ENCODE measurements around the gene GALNT1.

DNA sequence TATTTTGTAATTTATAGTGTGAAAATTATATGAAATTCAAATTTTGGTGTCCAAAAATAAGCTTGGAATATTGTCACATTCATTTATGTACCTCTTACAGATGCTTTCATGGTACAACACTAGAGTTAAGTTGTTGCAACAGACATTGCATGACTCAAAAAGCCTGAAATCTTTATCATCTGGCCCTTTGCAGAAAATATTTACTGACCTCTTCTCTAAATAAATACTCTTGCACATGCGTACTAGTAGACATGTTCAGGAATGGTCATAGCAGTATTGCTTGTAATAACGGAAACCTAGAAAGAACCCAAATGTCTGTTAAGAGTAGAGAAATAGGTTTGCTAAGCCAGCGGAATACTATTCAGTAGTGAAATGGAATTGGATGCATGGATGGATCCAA, 60.4 kb downstream of the GALNT1 start:
- TF ChIP-seq POLR2AphosphoS5 (IDR thresholded peaks at IDR 0.05; ENCODE audit: low read depth, low read length) (no peak), PAX5 (IDR thresholded peaks at IDR 0.05; ENCODE audit: insufficient read depth, low read length, severe bottlenecking) (no peak)

Measured in GM12891 (cell line).